Measurements from ENCODE around the gene SLC29A4. TPM values are rescaled to one million over a fixed set of nuclear protein-coding genes. Genes with fewer than 3 reads are reported as not detected.

SLC29A4 gene
- total RNA-seq, 1 experiment from 2014 or later: 38.9 TPM

GRCh38 chr7:5334671-5335070 is 51.9 kb downstream of the SLC29A4 start:
- no peak overlapping the region for H3K4me3 ChIP-seq (ENCODE audit: low read depth in 2 of 2, low read length in 2 of 2)
- ATAC-seq (no peak), DNase-seq (ENCODE audit: low read depth, low spot score) (no peak)
- no TSS peak for BruUV-seq (replicated peaks)
- intact Hi-C loops (cut with micrococcal nuclease; ENCODE audit: unreplicated experiment) (no loop called here), in situ Hi-C loops (cut with HindIII; ENCODE audit: low pct_unique_long_range_greater_than_20kb, low sequenced_read_pairs) (no loop called here)
- no peak overlapping the region for H3K27ac ChIP-seq (ENCODE audit: low read length)
- no peaks in the 10 kb centered on the region for H3K4me1 ChIP-seq (ENCODE audit: control insufficient read depth, insufficient read depth, low read length)
- CTCF ChIA-PET: no interaction called here
- H3K27me3 ChIP-seq (ENCODE audit: control insufficient read depth, insufficient read depth, low read length): no peaks in the 10 kb centered on the region
- POLR2A ChIA-PET: no interaction called here
- peaks cover 2% of the 10 kb centered on the region; the same call in 1 of the 2 replicates for H3K36me3 ChIP-seq (ENCODE audit: control insufficient read depth, insufficient read depth, low read length)
- TF ChIP-seq REST (IDR thresholded peaks at IDR 0.05; ENCODE audit: insufficient read depth in 1 of 2, low read depth in 2 of 2, low read length in 1 of 2): no peak
- TF ChIP-seq SIN3A (IDR thresholded peaks at IDR 0.05; ENCODE audit: borderline replicate concordance, insufficient read depth, low read depth, low read length): no peak
- TF ChIP-seq POLR2AphosphoS5 (IDR thresholded peaks at IDR 0.05; ENCODE audit: low read depth, low read length): no peak
- TF ChIP-seq TCF7L2 (IDR thresholded peaks at IDR 0.05; ENCODE audit: low read depth, low read length): no peak
- TF ChIP-seq CTCF (IDR thresholded peaks at IDR 0.05): no peak
- H3K9me3 ChIP-seq (ENCODE audit: control insufficient read depth, insufficient read depth, low read depth, low read length): no peaks in the 10 kb centered on the region

GRCh38 chr7:5337047-5337446 is 54.3 kb downstream of the SLC29A4 start:
- intact Hi-C loops (cut with micrococcal nuclease; ENCODE audit: unreplicated experiment): no loop called here
- no peak for DNase-seq (ENCODE audit: low read depth, low spot score)
- H3K27ac ChIP-seq (ENCODE audit: low read length): no peak overlapping the region
- TF ChIP-seq SIN3A (IDR thresholded peaks at IDR 0.05; ENCODE audit: borderline replicate concordance, insufficient read depth, low read depth, low read length): no peak
- no peak for TF ChIP-seq CTCF (IDR thresholded peaks at IDR 0.05)
- no peak for TF ChIP-seq TCF7L2 (IDR thresholded peaks at IDR 0.05; ENCODE audit: low read depth, low read length)
- TF ChIP-seq POLR2AphosphoS5 (IDR thresholded peaks at IDR 0.05; ENCODE audit: low read depth, low read length): no peak
- TF ChIP-seq REST (IDR thresholded peaks at IDR 0.05; ENCODE audit: insufficient read depth in 1 of 2, low read depth in 2 of 2, low read length in 1 of 2): no peak
- no TSS peak for BruUV-seq (replicated peaks)
- no peaks in the 10 kb centered on the region for H3K27me3 ChIP-seq (ENCODE audit: control insufficient read depth, insufficient read depth, low read length)
- no peaks in the 10 kb centered on the region for H3K9me3 ChIP-seq (ENCODE audit: control insufficient read depth, insufficient read depth, low read depth, low read length)
- ChIA-PET POLR2A (no interaction called here), CTCF (interaction anchor here (0.7 kb wide), 1 partner anchor 102 kb away, joined by 4 read pairs; no protein-coding TSS in a partner anchor)
- H3K4me1 ChIP-seq (ENCODE audit: control insufficient read depth, insufficient read depth, low read length): no peaks in the 10 kb centered on the region
- H3K4me3 ChIP-seq (ENCODE audit: low read depth in 2 of 2, low read length in 2 of 2): no peak overlapping the region
- ATAC-seq: no peak
- 0 out of 2 replicates have a peak, but pooled peaks cover 6% of the 10 kb centered on the region for H3K36me3 ChIP-seq (ENCODE audit: control insufficient read depth, insufficient read depth, low read length)
- in situ Hi-C loops (cut with HindIII; ENCODE audit: low pct_unique_long_range_greater_than_20kb, low sequenced_read_pairs): no loop called here
